Stimulated activated naive B cell treated with anti-CD40 and anti-IgM and Interleukin-4, amounts not matched to agents 10 μg/mL and 1 μg/mL and 100 μg/mL, for 72 hours (primary cell): ENCODE data around the gene CKS1B.
"Not testable (repeated sequence)": the region's sequence is repeated elsewhere in the genome, so short reads cannot be mapped to it uniquely, and the experiment has no call there.

Experiments
- ATAC-seq, 2 donors: fragments of 150-1000 bp; cut with Tn5 transposase; replicated peaks; 2 replicates each; pipeline ENCODE4 v1.10.0; 2021; ENCODE audit warnings: moderate library complexity in 1 of 2
- DNase-seq: peaks from one replicate; pipeline ENCODE4 v3.0.0; 2021
- H3K27ac Mint-ChIP-seq: one replicate; pipeline ENCODE4 v1.8.0; 2022; ENCODE audit warnings: mild to moderate bottlenecking, mixed read lengths
- H3K27me3 Mint-ChIP-seq, 2 donors: one replicate each; pipeline ENCODE4 v1.8.0; 2022; ENCODE audit warnings: mixed read lengths in 2 of 2
- H3K36me3 Mint-ChIP-seq, 2 donors: one replicate each; pipeline ENCODE4 v1.8.0; 2022; ENCODE audit warnings: mixed read lengths in 2 of 2, mild to moderate bottlenecking in 1 of 2
- H3K4me1 Mint-ChIP-seq, 2 donors: one replicate each; pipeline ENCODE4 v1.8.0; 2022; ENCODE audit warnings: mixed read lengths in 2 of 2, mild to moderate bottlenecking in 1 of 2
- H3K4me3 Mint-ChIP-seq, 2 donors: one replicate each; pipeline ENCODE4 v1.8.0; 2022; ENCODE audit warnings: mild to moderate bottlenecking in 2 of 2, mixed read lengths in 2 of 2, moderate library complexity in 1 of 2
- H3K9me3 Mint-ChIP-seq, 2 donors: one replicate each; pipeline ENCODE4 v1.8.0; 2022; ENCODE audit warnings: mixed read lengths in 2 of 2, mild to moderate bottlenecking in 1 of 2

The CKS1B gene

GRCh38 chr1:154994269-154994587, 19.7 kb downstream of the CKS1B start:
- DNase-seq, result no peak
- ATAC-seq, result no peak
- no peak overlapping the region for H3K4me3 Mint-ChIP-seq
- H3K9me3 Mint-ChIP-seq, result no peaks in the 10 kb centered on the region
- H3K36me3 Mint-ChIP-seq, result peaks cover 19 to 22% of the 10 kb centered on the region in 2 donors
- H3K27me3 Mint-ChIP-seq, result no peaks in the 10 kb centered on the region
- peak overlapping the region; percentile 37 for H3K27ac Mint-ChIP-seq
- H3K4me1 Mint-ChIP-seq, result peaks cover 33 to 54% of the 10 kb centered on the region in 2 donors

GRCh38 chr1:154994591-154994990, 20.1 kb downstream of the CKS1B start:
- no peaks in the 10 kb centered on the region for H3K27me3 Mint-ChIP-seq
- H3K36me3 Mint-ChIP-seq, result peaks cover 16 to 19% of the 10 kb centered on the region in 2 donors
- no peak for ATAC-seq
- H3K9me3 Mint-ChIP-seq, result no peaks in the 10 kb centered on the region
- no peak overlapping the region for H3K27ac Mint-ChIP-seq
- no peak for DNase-seq
- H3K4me3 Mint-ChIP-seq, result no peak overlapping the region
- H3K4me1 Mint-ChIP-seq, result peaks cover 32 to 52% of the 10 kb centered on the region in 2 donors

- not testable (repeated sequence) for ATAC-seq, H3K27me3 Mint-ChIP-seq, H3K4me3 Mint-ChIP-seq, H3K27ac Mint-ChIP-seq, DNase-seq, H3K9me3 Mint-ChIP-seq
- Mint-ChIP-seq H3K36me3 (peaks cover 9 to 11% of the 10 kb centered on the region in 2 donors), H3K4me1 (peaks cover 33 to 54% of the 10 kb centered on the region in 2 donors)
Observed at GRCh38 chr1:154995301-154995983, 21.0 kb downstream of the CKS1B start.

GRCh38 chr1:154996966-154997701, 22.7 kb downstream of the CKS1B start:
- Mint-ChIP-seq H3K36me3 (peaks cover 3 to 6% of the 10 kb centered on the region in 2 donors), H3K27me3 (no peaks in the 10 kb centered on the region), H3K9me3 (no peaks in the 10 kb centered on the region), H3K27ac (no peak overlapping the region), H3K4me1 (peaks cover 33 to 58% of the 10 kb centered on the region in 2 donors), H3K4me3 (peak overlapping the region in 1 of 2 donors; percentile 15)
- DNase-seq (no peak), ATAC-seq (no peak)

- ATAC-seq (no peak), DNase-seq (no peak)
- no peaks in the 10 kb centered on the region for H3K9me3 Mint-ChIP-seq
- no peaks in the 10 kb centered on the region for H3K36me3 Mint-ChIP-seq
- H3K27ac Mint-ChIP-seq, result peak overlapping the region; percentile 94
- H3K4me3 Mint-ChIP-seq, result peak overlapping the region; percentile 71 to 77
- H3K27me3 Mint-ChIP-seq, result no peaks in the 10 kb centered on the region
- H3K4me1 Mint-ChIP-seq, result peaks cover 32 to 59% of the 10 kb centered on the region in 2 donors
Observed at GRCh38 chr1:154998201-154998780, 23.8 kb downstream of the CKS1B start.

GRCh38 chr1:154998818-154999570, 24.5 kb downstream of the CKS1B start:
- Mint-ChIP-seq H3K9me3 (no peaks in the 10 kb centered on the region), H3K27me3 (no peaks in the 10 kb centered on the region), H3K4me3 (peak overlapping the region; percentile 80 to 97), H3K36me3 (peaks cover 3% of the 10 kb centered on the region in 2 donors), H3K4me1 (peaks cover 32 to 65% of the 10 kb centered on the region in 2 donors), H3K27ac (peak overlapping the region; percentile 94)
- peak; percentile 76 for DNase-seq
- ATAC-seq, result peak; percentile 24 to 25

- Mint-ChIP-seq H3K27me3 (no peaks in the 10 kb centered on the region), H3K9me3 (no peaks in the 10 kb centered on the region), H3K4me3 (peak overlapping the region; percentile 97 to 98), H3K27ac (peak overlapping the region; percentile 94), H3K36me3 (peaks cover 3% of the 10 kb centered on the region in 2 donors), H3K4me1 (peaks cover 31 to 65% of the 10 kb centered on the region in 2 donors)
- DNase-seq (peak; percentile 75), ATAC-seq (peak; percentile 23 to 26)
Observed at GRCh38 chr1:154999571-155000410, 25.3 kb downstream of the CKS1B start.

- H3K27ac Mint-ChIP-seq, result peak overlapping the region; percentile 95
- no peaks in the 10 kb centered on the region for H3K27me3 Mint-ChIP-seq
- no peak for DNase-seq
- no peaks in the 10 kb centered on the region for H3K9me3 Mint-ChIP-seq
- peak in 1 of 2 donors; percentile 1 for ATAC-seq
- H3K4me3 Mint-ChIP-seq, result peak overlapping the region; percentile 97 to 98
- peaks cover 3% of the 10 kb centered on the region in 2 donors for H3K36me3 Mint-ChIP-seq
- peaks cover 32 to 66% of the 10 kb centered on the region in 2 donors for H3K4me1 Mint-ChIP-seq
Observed at GRCh38 chr1:155000411-155000725, 25.9 kb downstream of the CKS1B start.

GRCh38 chr1:155000726-155001424, 26.4 kb downstream of the CKS1B start:
- no peaks in the 10 kb centered on the region for H3K9me3 Mint-ChIP-seq
- H3K36me3 Mint-ChIP-seq, result peaks cover 3% of the 10 kb centered on the region in 2 donors
- no peaks in the 10 kb centered on the region for H3K27me3 Mint-ChIP-seq
- ATAC-seq (peak; percentile 45 to 50), DNase-seq (peak; percentile 87)
- peak overlapping the region; percentile 97 to 98 for H3K4me3 Mint-ChIP-seq
- H3K27ac Mint-ChIP-seq, result peak overlapping the region; percentile 99
- peaks cover 36 to 69% of the 10 kb centered on the region in 2 donors for H3K4me1 Mint-ChIP-seq

- H3K27me3 Mint-ChIP-seq, result no peaks in the 10 kb centered on the region
- DNase-seq, result no peak
- H3K27ac Mint-ChIP-seq, result peak overlapping the region; percentile 99
- H3K4me3 Mint-ChIP-seq, result peak overlapping the region; percentile 97 to 98
- no peak for ATAC-seq
- peaks cover 3 to 6% of the 10 kb centered on the region in 2 donors for H3K36me3 Mint-ChIP-seq
- H3K9me3 Mint-ChIP-seq, result no peaks in the 10 kb centered on the region
- peaks cover 36 to 69% of the 10 kb centered on the region in 2 donors for H3K4me1 Mint-ChIP-seq
Observed at GRCh38 chr1:155001425-155001674, 26.9 kb downstream of the CKS1B start.

- H3K9me3 Mint-ChIP-seq, result no peaks in the 10 kb centered on the region
- H3K27me3 Mint-ChIP-seq, result no peaks in the 10 kb centered on the region
- H3K4me1 Mint-ChIP-seq, result peaks cover 42 to 72% of the 10 kb centered on the region in 2 donors
- DNase-seq (peak; percentile 98), ATAC-seq (peak; percentile 65 to 73)
- peak overlapping the region; percentile 97 to 98 for H3K4me3 Mint-ChIP-seq
- peak overlapping the region; percentile 99 for H3K27ac Mint-ChIP-seq
- peaks cover 3 to 11% of the 10 kb centered on the region in 2 donors for H3K36me3 Mint-ChIP-seq
Observed at GRCh38 chr1:155001675-155002463, 27.4 kb downstream of the CKS1B start.

- Mint-ChIP-seq H3K4me3 (peak within 1 kb of the TSS; percentile 97 to 98), H3K9me3 (no peaks in the 10 kb centered on the region), H3K4me1 (peaks cover 42 to 73% of the 10 kb centered on the region in 2 donors), H3K27me3 (no peaks in the 10 kb centered on the region), H3K27ac (peak within 1 kb of the TSS; percentile 99), H3K36me3 (peaks cover 3 to 11% of the 10 kb centered on the region in 2 donors)
- DNase-seq (no peak), ATAC-seq (peak in 1 of 2 donors; percentile 0)
Observed at GRCh38 chr1:155002464-155003226, 28.2 kb downstream of the CKS1B start, which contains the start of gene ZBTB7B. ZBTB7B (plus strand) TSS chr1:155002802; CDS start chr1:155014661, 11,859 bp downstream.
